Astrocyte (in vitro differentiated cells and primary cell): ENCODE data around the gene NPB. TPM values are rescaled to one million over a fixed set of nuclear protein-coding genes. Genes with fewer than 3 reads are reported as not detected.

Experiments used
- DNase-seq: peaks from one replicate; pipeline ENCODE4 v3.0.0-alpha.2; 2010; ENCODE audit warnings: low read depth
- FAIRE-seq: peaks from 2 replicates; lab custom pipeline; 2011; peaks lifted over from hg19 to GRCh38; lab: Jason Lieb, UNC
- H2AFZ ChIP-seq: 2 replicates; pipeline ENCODE4 v1.6.0; 2012; ENCODE audit warnings: low read depth, low read length, inconsistent platforms
- H3K27ac ChIP-seq: 2 replicates; pipeline ENCODE4 v1.5.1; 2011; ENCODE audit warnings: low read depth, low read length, inconsistent platforms
- H3K27me3 ChIP-seq: 2 replicates; pipeline ENCODE4 v1.6.0; 2011; ENCODE audit warnings: low read length, inconsistent platforms; ENCODE audit not compliant: insufficient read depth
- H3K36me3 ChIP-seq: 2 replicates; pipeline ENCODE4 v1.5.1; 2011; ENCODE audit warnings: low read length, inconsistent platforms; ENCODE audit not compliant: insufficient read depth
- H3K4me1 ChIP-seq: 2 replicates; pipeline ENCODE4 v1.5.1; 2011; ENCODE audit warnings: low read length, inconsistent platforms; ENCODE audit not compliant: insufficient read depth
- H3K4me2 ChIP-seq: 2 replicates; pipeline ENCODE4 v1.6.0; 2012; ENCODE audit warnings: low read length, inconsistent platforms
- H3K4me3 ChIP-seq: 2 replicates; pipeline ENCODE4 v1.5.1; 2011; ENCODE audit warnings: low read depth, mild to moderate bottlenecking, low read length, inconsistent platforms; ENCODE audit not compliant: insufficient read depth
- H3K79me2 ChIP-seq: 2 replicates; pipeline ENCODE4 v1.6.0; 2012; ENCODE audit warnings: mild to moderate bottlenecking, low read length, inconsistent platforms; ENCODE audit not compliant: insufficient read depth
- H3K9ac ChIP-seq: 2 replicates; pipeline ENCODE4 v1.6.0; 2012; ENCODE audit warnings: mild to moderate bottlenecking, low read length, inconsistent platforms
- H3K9me3 ChIP-seq: 2 replicates; pipeline ENCODE4 v1.5.1; 2012; ENCODE audit warnings: low read depth, mild to moderate bottlenecking, low read length, inconsistent platforms; ENCODE audit not compliant: insufficient read depth
- H4K20me1 ChIP-seq: 2 replicates; pipeline ENCODE4 v1.6.0; 2012; ENCODE audit warnings: low read length, inconsistent platforms; ENCODE audit not compliant: insufficient read depth
- H3K27ac Mint-ChIP-seq: one replicate; pipeline ENCODE4 v1.8.0; 2021; ENCODE audit warnings: mild to moderate bottlenecking, mixed read lengths; ENCODE audit not compliant: unreplicated experiment
- H3K27me3 Mint-ChIP-seq: one replicate; pipeline ENCODE4 v1.8.0; 2021; ENCODE audit warnings: low read depth, mixed read lengths; ENCODE audit not compliant: unreplicated experiment
- H3K36me3 Mint-ChIP-seq: one replicate; pipeline ENCODE4 v1.8.0; 2021; ENCODE audit warnings: low read depth, mixed read lengths; ENCODE audit not compliant: unreplicated experiment
- H3K4me1 Mint-ChIP-seq: one replicate; pipeline ENCODE4 v1.8.0; 2021; ENCODE audit warnings: low read depth, mixed read lengths; ENCODE audit not compliant: unreplicated experiment
- H3K4me3 Mint-ChIP-seq: one replicate; pipeline ENCODE4 v1.8.0; 2021; ENCODE audit warnings: mild to moderate bottlenecking, moderate library complexity, mixed read lengths; ENCODE audit not compliant: unreplicated experiment
- H3K9me3 Mint-ChIP-seq: one replicate; pipeline ENCODE4 v1.8.0; 2021; ENCODE audit warnings: mild to moderate bottlenecking, mixed read lengths; ENCODE audit not compliant: unreplicated experiment
- CTCF ChIP-seq: IDR thresholded peaks from 2 replicates; pipeline ENCODE4 v1.5.1; 2011; ENCODE audit warnings: low read depth, mild to moderate bottlenecking, inconsistent platforms, low read length, moderate library complexity; ENCODE audit not compliant: insufficient read depth
- EZH2 ChIP-seq: IDR thresholded peaks from 2 replicates; pipeline ENCODE4 v1.6.1; 2012; ENCODE audit warnings: mild to moderate bottlenecking, low read length, inconsistent platforms; ENCODE audit not compliant: insufficient read depth
- total RNA-seq: library from RNA; stranded (reverse); gene quantifications from 2 replicates; pipeline ENCODE4 v1.2.1, GENCODE V29; 2021

Gene NPB
- total RNA-seq, 1 donor from 2014 or later: 2.0 TPM

- peaks cover 6% of the 10 kb centered on the region for H3K36me3 ChIP-seq
- Mint-ChIP-seq H3K4me1 (peaks cover 2% of the 10 kb centered on the region), H3K27me3 (no peaks in the 10 kb centered on the region), H3K27ac (no peak overlapping the region), H3K9me3 (peaks cover 1% of the 10 kb centered on the region), H3K36me3 (peaks cover 12% of the 10 kb centered on the region), H3K4me3 (peak overlapping the region; percentile 90)
- DNase-seq: no peak
- H3K4me1 ChIP-seq: peaks cover 10% of the 10 kb centered on the region
- peak overlapping the region; percentile 61 for H3K4me3 ChIP-seq
- H3K9me3 ChIP-seq: no peaks in the 10 kb centered on the region
- H3K79me2 ChIP-seq: peaks cover 15% of the 10 kb centered on the region
- H3K27ac ChIP-seq: no peak overlapping the region
- peak overlapping the region; percentile 88 for H3K4me2 ChIP-seq
- peak overlapping the region; percentile 72 for H3K9ac ChIP-seq
- TF ChIP-seq CTCF (no peak), EZH2 (no peak)
- no peak for FAIRE-seq
- H4K20me1 ChIP-seq: peaks cover 58% of the 10 kb centered on the region
- H3K27me3 ChIP-seq: no peaks in the 10 kb centered on the region
- H2AFZ ChIP-seq: peak overlapping the region; percentile 62
Measured at GRCh38 chr17:81910840-81911276, 8.8 kb downstream of the NPB start.

GRCh38 chr17:81911277-81911961 lies 9.4 kb downstream of the NPB start, which contains the start of gene PCYT2:
PCYT2 (minus strand) TSS chr17:81911399; CDS start chr17:81911355, 44 bp downstream.
- Mint-ChIP-seq H3K36me3 (peaks cover 12% of the 10 kb centered on the region), H3K4me3 (peak within 1 kb of the TSS; percentile 90), H3K27me3 (no peaks in the 10 kb centered on the region), H3K4me1 (peaks cover 2% of the 10 kb centered on the region), H3K9me3 (peaks cover 1% of the 10 kb centered on the region), H3K27ac (peak within 1 kb of the TSS; percentile 53)
- Histone ChIP-seq H3K27me3 (no peaks in the 10 kb centered on the region), H2AFZ (peak within 1 kb of the TSS; percentile 62), H3K9ac (peak within 1 kb of the TSS; percentile 72), H3K4me1 (peaks cover 10% of the 10 kb centered on the region), H3K36me3 (peaks cover 6% of the 10 kb centered on the region), H3K79me2 (peaks cover 20% of the 10 kb centered on the region), H3K4me3 (peak within 1 kb of the TSS; percentile 61), H3K9me3 (no peaks in the 10 kb centered on the region), H3K4me2 (peak within 1 kb of the TSS; percentile 88), H3K27ac (no peak within 1 kb of the TSS), H4K20me1 (peaks cover 61% of the 10 kb centered on the region)
- no peak for FAIRE-seq
- TF ChIP-seq EZH2 (no peak), CTCF (no peak)
- peak; percentile 51 for DNase-seq

- no peak overlapping the region for H3K9ac ChIP-seq
- TF ChIP-seq EZH2 (no peak), CTCF (no peak)
- FAIRE-seq (no peak), DNase-seq (no peak)
- peaks cover 1% of the 10 kb centered on the region for H3K9me3 Mint-ChIP-seq
- H3K9me3 ChIP-seq: no peaks in the 10 kb centered on the region
- no peak overlapping the region for H3K4me3 ChIP-seq
- H3K36me3 ChIP-seq: peaks cover 6% of the 10 kb centered on the region
- peak overlapping the region; percentile 58 for H3K4me2 ChIP-seq
- H3K79me2 ChIP-seq: peaks cover 24% of the 10 kb centered on the region
- H3K4me3 Mint-ChIP-seq: peak overlapping the region; percentile 74
- no peaks in the 10 kb centered on the region for H3K27me3 ChIP-seq
- no peaks in the 10 kb centered on the region for H3K27me3 Mint-ChIP-seq
- H3K27ac Mint-ChIP-seq: no peak overlapping the region
- H4K20me1 ChIP-seq: peaks cover 65% of the 10 kb centered on the region
- H3K36me3 Mint-ChIP-seq: peaks cover 12% of the 10 kb centered on the region
- peaks cover 15% of the 10 kb centered on the region for H3K4me1 ChIP-seq
- peaks cover 6% of the 10 kb centered on the region for H3K4me1 Mint-ChIP-seq
- no peak overlapping the region for H2AFZ ChIP-seq
- no peak overlapping the region for H3K27ac ChIP-seq
Measured at GRCh38 chr17:81911969-81912368, 9.9 kb downstream of the NPB start.
